Measurements from ENCODE around the gene UTP4. TPM values are rescaled to one million over a fixed set of nuclear protein-coding genes. Genes with fewer than 3 reads are reported as not detected.

Gene UTP4
- total RNA-seq, 1 experiment from 2014 or later: 26.9 TPM

GRCh38 chr16:69107316-69107962, 25.0 kb upstream of the UTP4 start:
- Histone ChIP-seq H3K79me2 (ENCODE audit: low read length) (peaks cover 59% of the 10 kb centered on the region), H3F3A (ENCODE audit: low read length, unreplicated experiment) (peaks cover 6% of the 10 kb centered on the region), H3K4me1 (ENCODE audit: insufficient read depth, low read length) (peaks cover 45% of the 10 kb centered on the region), H3K4me3 (ENCODE audit: low read length) (peak overlapping the region; percentile 98), H3K4me2 (ENCODE audit: low read length) (peak overlapping the region; percentile 97), H4K20me1 (ENCODE audit: low read length) (peaks cover 39% of the 10 kb centered on the region), H3K9me3 (ENCODE audit: low read length) (no peaks in the 10 kb centered on the region), H3K9me2 (replicated peaks; ENCODE audit: low read length) (no peaks in the 10 kb centered on the region), H3K27me3 (ENCODE audit: low read length) (no peaks in the 10 kb centered on the region), H3K27ac (ENCODE audit: low read length) (peak overlapping the region; percentile 83), H3K9ac (ENCODE audit: low read length) (peak overlapping the region; percentile 92), H3K36me3 (ENCODE audit: low read depth, low read length) (peaks cover 35% of the 10 kb centered on the region), H2AFZ (ENCODE audit: low read length) (no peak overlapping the region)
- ChIA-PET POLR2A (ENCODE audit: unreplicated experiment) (no interaction called here), CTCF (no interaction called here)
- ATAC-seq: no peak
- TF ChIP-seq EZH2phosphoT487 (IDR thresholded peaks at IDR 0.05; ENCODE audit: borderline replicate concordance, low read length) (no peak), EZH2 (IDR thresholded peaks at IDR 0.05; ENCODE audit: low read length, unreplicated experiment) (no peak), CTCF (conservative IDR thresholded peaks at IDR 0.05; ENCODE audit: low read depth, low read length) (no peak)
- intact Hi-C loops (cut with micrococcal nuclease): no loop called here
- BruUV-seq (replicated peaks): no TSS peak
- DNase-seq: peak; percentile 36

- Histone ChIP-seq H3K27me3 (ENCODE audit: low read length) (no peaks in the 10 kb centered on the region), H3K4me3 (ENCODE audit: low read length) (peak overlapping the region; percentile 98), H3K4me1 (ENCODE audit: insufficient read depth, low read length) (peaks cover 42% of the 10 kb centered on the region), H3K79me2 (ENCODE audit: low read length) (peaks cover 63% of the 10 kb centered on the region), H3K36me3 (ENCODE audit: low read depth, low read length) (peaks cover 42% of the 10 kb centered on the region), H4K20me1 (ENCODE audit: low read length) (peaks cover 39% of the 10 kb centered on the region), H3K27ac (ENCODE audit: low read length) (peak overlapping the region; percentile 83), H3K4me2 (ENCODE audit: low read length) (peak overlapping the region; percentile 97), H3K9ac (ENCODE audit: low read length) (peak overlapping the region; percentile 92), H2AFZ (ENCODE audit: low read length) (no peak overlapping the region), H3F3A (ENCODE audit: low read length, unreplicated experiment) (peaks cover 6% of the 10 kb centered on the region), H3K9me2 (replicated peaks; ENCODE audit: low read length) (no peaks in the 10 kb centered on the region), H3K9me3 (ENCODE audit: low read length) (no peaks in the 10 kb centered on the region)
- peak; percentile 27 for DNase-seq
- POLR2A ChIA-PET (ENCODE audit: unreplicated experiment): no interaction called here
- intact Hi-C loops (cut with micrococcal nuclease): no loop called here
- TF ChIP-seq EZH2 (IDR thresholded peaks at IDR 0.05; ENCODE audit: low read length, unreplicated experiment) (no peak), CTCF (conservative IDR thresholded peaks at IDR 0.05; ENCODE audit: low read depth, low read length) (no peak), EZH2phosphoT487 (IDR thresholded peaks at IDR 0.05; ENCODE audit: borderline replicate concordance, low read length) (no peak)
- BruUV-seq (replicated peaks): no TSS peak
- CTCF ChIA-PET: no interaction called here
- no peak; the same call in 1 of the 2 replicates for ATAC-seq
Measured at GRCh38 chr16:69108064-69108904, 24.2 kb upstream of the UTP4 start.

- H3K79me2 ChIP-seq (ENCODE audit: low read length): peaks cover 63% of the 10 kb centered on the region
- TF ChIP-seq EZH2phosphoT487 (IDR thresholded peaks at IDR 0.05; ENCODE audit: borderline replicate concordance, low read length): no peak
- TF ChIP-seq EZH2 (IDR thresholded peaks at IDR 0.05; ENCODE audit: low read length, unreplicated experiment): no peak
- no peak for TF ChIP-seq CTCF (conservative IDR thresholded peaks at IDR 0.05; ENCODE audit: low read depth, low read length)
- H4K20me1 ChIP-seq (ENCODE audit: low read length): peaks cover 44% of the 10 kb centered on the region
- H3K4me1 ChIP-seq (ENCODE audit: insufficient read depth, low read length): peaks cover 42% of the 10 kb centered on the region
- peak overlapping the region; percentile 97 for H3K4me2 ChIP-seq (ENCODE audit: low read length)
- POLR2A ChIA-PET (ENCODE audit: unreplicated experiment): no interaction called here
- H3F3A ChIP-seq (ENCODE audit: low read length, unreplicated experiment): peaks cover 6% of the 10 kb centered on the region
- ATAC-seq (no peak), DNase-seq (no peak)
- H3K27me3 ChIP-seq (ENCODE audit: low read length): no peaks in the 10 kb centered on the region
- no peaks in the 10 kb centered on the region for H3K9me3 ChIP-seq (ENCODE audit: low read length)
- H2AFZ ChIP-seq (ENCODE audit: low read length): no peak overlapping the region
- intact Hi-C loops (cut with micrococcal nuclease): no loop called here
- 0 out of 2 replicates have a peak overlapping the region, but pooled peaks have one; percentile 83 for H3K27ac ChIP-seq (ENCODE audit: low read length)
- H3K4me3 ChIP-seq (ENCODE audit: low read length): peak overlapping the region; percentile 98
- H3K9me2 ChIP-seq (replicated peaks; ENCODE audit: low read length): no peaks in the 10 kb centered on the region
- peaks cover 48% of the 10 kb centered on the region for H3K36me3 ChIP-seq (ENCODE audit: low read depth, low read length)
- H3K9ac ChIP-seq (ENCODE audit: low read length): peak overlapping the region; percentile 92; the same call in 1 of the 2 replicates
- BruUV-seq (replicated peaks): no TSS peak
- CTCF ChIA-PET: no interaction called here
Measured at GRCh38 chr16:69108905-69109252, 23.6 kb upstream of the UTP4 start.

Data from PC-3 (cell line).